HepG2 (cell line): ENCODE data around the gene WWTR1. TPM values are rescaled to one million over a fixed set of nuclear protein-coding genes. Genes with fewer than 3 reads are reported as not detected.

Experiments
- ATAC-seq: fragments of 200-7000 bp; cut with Tn5 transposase; 3 replicates; pipeline ENCODE4 v1.9.1; 2020; ENCODE audit warnings: mild to moderate bottlenecking, moderate library complexity
- BruUV-seq: library from RNA; stranded (reverse); fragments of 400-500 nt; replicated peaks from 2 replicates; lab custom pipeline; 2021; lab: Mats Ljungman, UMichigan
- CTCF ChIA-PET: fragments of 300-600 bp; formaldehyde crosslinking; extraction: SDS; loops from one replicate; lab custom pipeline; 2021; ENCODE audit warnings: low total read pairs, inconsistent platforms, low intra/inter-chr PET ratio; lab: Yijun Ruan, JAX
- POLR2A ChIA-PET: fragments of 350-600 bp; sonication (Branson Sonifier 250); formaldehyde crosslinking; loops from one replicate; lab custom pipeline; 2020; ENCODE audit warnings: antibody characterized with exemption, inconsistent platforms; lab: Yijun Ruan, JAX
- DNase-seq: peaks from one replicate; pipeline ENCODE4 v3.0.0-alpha.2; 2015; ENCODE audit warnings: low spot score
- FAIRE-seq: peaks from 3 replicates; lab custom pipeline; 2011; peaks lifted over from hg19 to GRCh38; lab: Jason Lieb, UNC
- H2AFZ ChIP-seq: one replicate; pipeline ENCODE4 v1.6.1; 2011; ENCODE audit warnings: low read length, inconsistent platforms
- H3K27ac ChIP-seq: fragments of 300-600 bp; 3 replicates; pipeline ENCODE4 v1.8.0; 2011; ENCODE audit warnings: mixed run types, mild to moderate bottlenecking, mixed read lengths, low read length, inconsistent platforms; ENCODE audit not compliant: insufficient read depth; ENCODE audit errors: extremely low read length
- H3K27me3 ChIP-seq, 2 experiments: fragments of 200-600 bp in 1 of 2; 2 replicates in 1 of 2; 3 replicates in 1 of 2; pipeline versions ENCODE4 v1.6.0 to v1.8.0; 2011; ENCODE audit warnings: low read length in 2 of 2, mild to moderate bottlenecking in 2 of 2, moderate library complexity in 2 of 2, inconsistent platforms in 1 of 2; ENCODE audit not compliant: insufficient read depth in 2 of 2, control insufficient read depth in 1 of 2
- H3K36me3 ChIP-seq, 2 experiments: fragments of 200-600 bp in 1 of 2; replicated peaks in 1 of 2; 2 replicates in 1 of 2; 3 replicates in 1 of 2; pipeline versions ENCODE4 v1.5.1 to v1.8.0; 2011; ENCODE audit warnings: low read length in 2 of 2, inconsistent platforms in 1 of 2; ENCODE audit not compliant: insufficient read depth in 2 of 2, control insufficient read depth in 1 of 2
- H3K4me1 ChIP-seq: 2 replicates; pipeline ENCODE4 v1.5.1; 2012; ENCODE audit warnings: low read length, inconsistent platforms; ENCODE audit not compliant: insufficient read depth
- H3K4me2 ChIP-seq: 2 replicates; pipeline ENCODE4 v1.6.0; 2011; ENCODE audit warnings: low read depth, low read length, inconsistent platforms
- H3K4me3 ChIP-seq, 3 experiments: fragments of 200-600 bp in 1 of 3; sonication (generic), shearing (Covaris generic) in 1 of 3; replicated peaks in 1 of 3; 2 replicates each; pipeline ENCODE4 v1.5.1; 2011 to 2016; ENCODE audit warnings: low read length in 3 of 3, inconsistent platforms in 2 of 3, low read depth in 2 of 3, mild to moderate bottlenecking in 2 of 3, control low read depth in 1 of 3, mixed read lengths in 1 of 3; ENCODE audit not compliant: insufficient read depth in 1 of 3
- H3K79me2 ChIP-seq: one replicate; pipeline ENCODE4 v1.6.1; 2011; ENCODE audit warnings: low read length, inconsistent platforms; ENCODE audit not compliant: insufficient read depth
- H3K9ac ChIP-seq: 2 replicates; pipeline ENCODE4 v1.6.0; 2011; ENCODE audit warnings: mild to moderate bottlenecking, low read depth, low read length, inconsistent platforms; ENCODE audit not compliant: insufficient read depth
- H3K9me3 ChIP-seq: 2 replicates; pipeline ENCODE4 v1.5.1; 2012; ENCODE audit warnings: mild to moderate bottlenecking, low read length
- H4K20me1 ChIP-seq: 2 replicates; pipeline ENCODE4 v1.6.0; 2011; ENCODE audit warnings: inconsistent platforms, mild to moderate bottlenecking, low read length, moderate library complexity; ENCODE audit not compliant: insufficient read depth
- AFF4 ChIP-seq: sonication (generic); formaldehyde crosslinking; IDR thresholded peaks from 2 replicates; pipeline ENCODE4 v1.4.0; 2020; ENCODE audit warnings: missing genetic modification reagents
- CEBPG ChIP-seq: IDR thresholded peaks from 2 replicates; pipeline ENCODE4 v1.6.1; 2016
- DMAP1 ChIP-seq: IDR thresholded peaks from 2 replicates; pipeline ENCODE4 v1.6.1; 2016
- MAFG ChIP-seq: sonication (generic); formaldehyde crosslinking; IDR thresholded peaks from 2 replicates; pipeline ENCODE4 v1.5.1; 2020; ENCODE audit warnings: mild to moderate bottlenecking, missing genetic modification reagents
- ZNF121 ChIP-seq: sonication (generic); formaldehyde crosslinking; IDR thresholded peaks from 2 replicates; pipeline ENCODE4 v1.5.0; 2020; ENCODE audit warnings: mild to moderate bottlenecking, missing genetic modification reagents
- WGBS: methylation state at CpG from one replicate; pipeline ENCODE4 v1.1.6; 2017; ENCODE audit warnings: low lambda C conversion rate; 5-methylcytosine and 5-hydroxymethylcytosine counted together
- in situ Hi-C: cut with HindIII; loops from 2 replicates; pipeline ENCODE4 v1.10.0; 2017; ENCODE audit warnings: low pct_unique_long_range_greater_than_20kb; ENCODE audit not compliant: extremely low pct_ligation_motif_present
- intact Hi-C: fragments of 100-400 bp; cut with micrococcal nuclease; formaldehyde crosslinking; loops from one replicate; pipeline ENCODE4 v1.10.0; 2022; ENCODE audit not compliant: unreplicated experiment
- polyA plus RNA-seq, 8 experiments: library from polyadenylated mRNA; depleted of rRNA in 3 of 8; stranded (reverse) in 7 of 8; unstranded in 1 of 8; fragments of >200 nt; fragmentation: Illumina TruSeq in 4 of 8; extraction: Trizol in 4 of 8; gene quantifications; 2 replicates each; pipeline versions ENCODE4 v1.2.1 to v1.2.3, GENCODE V29; 2011 to 2016; ENCODE audit warnings: low read depth in 4 of 8, missing spikeins in 1 of 8, mixed read lengths in 1 of 8; ENCODE audit not compliant: insufficient read depth in 1 of 8
- total RNA-seq, 5 experiments: library from RNA; depleted of rRNA; stranded (reverse); fragments of >200 nt; fragmentation: Illumina TruSeq; extraction: Trizol; gene quantifications; 2 replicates each; pipeline ENCODE4 v1.2.3, GENCODE V29; 2016; ENCODE audit warnings: low read depth in 1 of 5

Gene WWTR1
- total and polyA plus RNA-seq, 2 of the 13 experiments (the other 11 are each of a cell fraction or from before 2014, with no cell fraction given), result 19.7 to 139 TPM

GRCh38 chr3:149590691-149591441 lies 67.0 kb downstream of the WWTR1 start (continued):
- TF ChIP-seq DMAP1, result no peak
- no peak for TF ChIP-seq ZNF121 (CRISPR knock-in tag)
- no peak for TF ChIP-seq MAFG

- H2AFZ ChIP-seq, result no peak overlapping the region
- 87% methylated on average over 4 of the region's 4 CpGs for WGBS
- ChIA-PET POLR2A (no interaction called here), CTCF (no interaction called here)
- H3K27ac ChIP-seq, result no peak overlapping the region
- intact Hi-C loops (no loop called here), in situ Hi-C loops (no loop called here)
- H3K4me1 ChIP-seq, result no peaks in the 10 kb centered on the region
- no peaks in the 10 kb centered on the region for H3K27me3 ChIP-seq
- no peak for FAIRE-seq
- peaks cover 16% of the 10 kb centered on the region; the same call in 1 of the 2 replicates for H4K20me1 ChIP-seq
- H3K9me3 ChIP-seq, result no peaks in the 10 kb centered on the region
- no peak overlapping the region for H3K4me3 ChIP-seq
- BruUV-seq, result no TSS peak
- peaks cover 90% of the 10 kb centered on the region for H3K79me2 ChIP-seq
- TF ChIP-seq AFF4 (CRISPR knock-in tag) (no peak), CEBPG (CRISPR knock-in tag) (0 out of 2 replicates have a peak, but pooled peaks have one; percentile 9)
- H3K4me2 ChIP-seq, result no peak overlapping the region
- no peak overlapping the region for H3K9ac ChIP-seq
- ATAC-seq, result no peak
- H3K36me3 ChIP-seq, result peaks cover 6 to 21% of the 10 kb centered on the region in 2 experiments; a peak in 4 of 5 replicates
- DNase-seq, result no peak
Measured at GRCh38 chr3:149589332-149589731, 68.5 kb downstream of the WWTR1 start.
